Naive B cell (primary cell): ENCODE measurements around the gene OGDH. TPM values are rescaled to one million over a fixed set of nuclear protein-coding genes. Genes with fewer than 3 reads are reported as not detected.
"Not testable (repeated sequence)": the region's sequence is repeated elsewhere in the genome, so short reads cannot be mapped to it uniquely, and the experiment has no call there.

Experiments
- ATAC-seq, 2 donors: fragments of 150-1000 bp; cut with Tn5 transposase; 2 replicates each; pipeline ENCODE4 v1.10.0; 2021; ENCODE audit warnings: low read depth in 2 of 2, mild to moderate bottlenecking in 2 of 2, moderate library complexity in 2 of 2
- DNase-seq: peaks from one replicate; pipeline ENCODE4 v3.0.0; 2022
- H3K27ac Mint-ChIP-seq, 6 donors: one replicate each; pipeline ENCODE4 v1.8.0; 2020 to 2022; ENCODE audit warnings: mild to moderate bottlenecking in 6 of 6, mixed read lengths in 6 of 6, moderate library complexity in 5 of 6, inconsistent platforms in 2 of 6
- H3K27me3 Mint-ChIP-seq, 3 donors: one replicate each; pipeline ENCODE4 v1.8.0; 2021 to 2022; ENCODE audit warnings: mixed read lengths in 3 of 3, mild to moderate bottlenecking in 1 of 3
- H3K36me3 Mint-ChIP-seq, 2 donors: one replicate each; pipeline ENCODE4 v1.8.0; 2020 to 2022; ENCODE audit warnings: mixed read lengths in 2 of 2, inconsistent platforms in 1 of 2, mild to moderate bottlenecking in 1 of 2
- H3K4me1 Mint-ChIP-seq, 3 donors: one replicate each; pipeline ENCODE4 v1.8.0; 2020 to 2022; ENCODE audit warnings: mixed read lengths in 3 of 3, inconsistent platforms in 1 of 3, mild to moderate bottlenecking in 1 of 3, moderate library complexity in 1 of 3
- H3K4me3 Mint-ChIP-seq, 8 donors: one replicate each; pipeline ENCODE4 v1.8.0; 2020 to 2022; ENCODE audit warnings: mild to moderate bottlenecking in 8 of 8, mixed read lengths in 8 of 8, moderate library complexity in 8 of 8, inconsistent platforms in 2 of 8
- H3K9me3 Mint-ChIP-seq, 7 donors: one replicate each; pipeline ENCODE4 v1.8.0; 2020 to 2022; ENCODE audit warnings: mixed read lengths in 7 of 7, mild to moderate bottlenecking in 5 of 7, inconsistent platforms in 2 of 7, moderate library complexity in 1 of 7
- polyA plus RNA-seq, 6 donors: library from polyadenylated mRNA; unstranded; fragments of 300-500 nt; fragmentation: Illumina TruSeq; gene quantifications; one replicate each; pipeline ENCODE4 v1.2.3, GENCODE V29; 2021; ENCODE audit warnings: low read depth in 6 of 6

Gene OGDH
- polyA plus RNA-seq, result 10 to 100 TPM in 5 of 6 donors, 1 to 10 TPM in 1; 9.5 to 21.6 (median 20.1) TPM

DNA sequence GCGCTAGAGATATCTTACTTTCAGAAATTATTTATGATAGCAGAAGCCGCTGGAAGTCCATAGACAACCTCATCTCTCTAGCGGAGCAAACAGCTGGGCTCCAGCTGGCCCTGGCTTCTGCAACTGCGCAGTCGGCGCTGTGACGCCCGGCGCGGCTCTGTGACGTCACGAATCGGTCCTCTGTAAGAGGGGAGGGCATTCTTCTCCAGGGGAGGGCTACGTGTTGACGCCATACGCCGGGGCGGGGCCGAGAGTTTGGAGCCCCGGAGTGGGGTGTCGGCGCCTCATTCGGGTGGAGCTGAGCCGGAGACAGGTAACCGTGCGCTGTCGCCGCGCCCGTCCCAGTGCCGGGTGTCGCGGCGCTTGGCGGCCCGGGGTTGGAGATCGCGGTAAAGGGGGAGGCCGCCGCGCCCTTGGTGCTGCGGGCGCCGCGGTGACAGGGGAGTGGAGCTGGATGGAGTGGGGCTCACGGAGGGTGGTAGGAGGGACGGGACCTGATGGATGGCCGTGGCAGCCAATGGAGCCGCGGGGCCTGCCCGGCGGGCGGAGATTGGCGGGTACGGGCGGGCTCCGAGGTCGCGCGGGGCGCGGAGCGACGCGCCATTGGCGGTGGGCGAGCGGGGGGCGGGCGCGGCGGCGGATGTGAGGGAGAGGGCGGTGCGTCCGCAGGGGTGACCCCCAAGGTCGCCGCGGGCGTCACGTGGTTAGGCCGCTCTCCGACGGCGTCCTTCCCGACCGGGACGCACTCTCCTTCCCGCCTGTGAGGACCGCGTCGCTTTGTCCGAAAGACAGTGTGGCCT is at the start of gene OGDH:
Gene OGDH (plus strand): TSS at position 287 of the 800 bp plus-strand sequence. CDS start 17,717 bp downstream, outside the sequence.
- peaks cover 16 to 44% (median 38%) of the 10 kb centered on the region in 3 donors for H3K4me1 Mint-ChIP-seq
- peak within 1 kb of the TSS; percentile 96 to 100 (median 99) for H3K27ac Mint-ChIP-seq
- peaks cover 0 to 5% (median 0%) of the 10 kb centered on the region in 3 donors for H3K27me3 Mint-ChIP-seq
- DNase-seq (peak; percentile 100), ATAC-seq (peak; percentile 89 to 92)
- H3K9me3 Mint-ChIP-seq, result peaks cover 0 to 2% (median 0%) of the 10 kb centered on the region in 7 donors
- peak within 1 kb of the TSS; percentile 84 to 99 (median 99) for H3K4me3 Mint-ChIP-seq
- H3K36me3 Mint-ChIP-seq, result no peaks in the 10 kb centered on the region

DNA sequence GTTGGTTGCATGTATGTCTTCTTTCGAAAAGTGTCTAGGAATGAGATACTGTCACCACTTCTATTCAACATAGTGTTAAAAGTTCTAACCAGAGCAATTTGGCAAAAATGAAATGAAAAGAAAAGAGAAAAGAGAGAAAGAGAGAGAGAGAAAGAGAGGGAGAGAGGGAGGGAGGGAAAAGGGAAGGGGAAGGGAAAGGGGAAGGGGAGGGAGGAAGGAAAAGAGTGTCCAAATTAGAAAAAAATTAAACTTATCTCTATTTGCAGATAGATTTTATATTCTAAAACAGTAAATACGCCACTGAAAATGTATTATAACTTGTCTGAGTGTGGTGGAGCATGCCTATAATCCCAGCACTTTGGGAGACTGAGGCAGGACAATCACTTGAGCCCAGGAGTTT is 48.9 kb upstream of the OGDH start:
- Mint-ChIP-seq H3K9me3 (no peaks in the 10 kb centered on the region), H3K4me3 (no peak overlapping the region), H3K27ac (peak overlapping the region in 1 of 6 donors; percentile 75), H3K4me1 (peaks cover 0 to 15% (median 0%) of the 10 kb centered on the region in 3 donors), H3K36me3 (no peaks in the 10 kb centered on the region), H3K27me3 (peaks cover 0 to 7% (median 0%) of the 10 kb centered on the region in 3 donors)
- no peak for DNase-seq
- no peak for ATAC-seq

DNA sequence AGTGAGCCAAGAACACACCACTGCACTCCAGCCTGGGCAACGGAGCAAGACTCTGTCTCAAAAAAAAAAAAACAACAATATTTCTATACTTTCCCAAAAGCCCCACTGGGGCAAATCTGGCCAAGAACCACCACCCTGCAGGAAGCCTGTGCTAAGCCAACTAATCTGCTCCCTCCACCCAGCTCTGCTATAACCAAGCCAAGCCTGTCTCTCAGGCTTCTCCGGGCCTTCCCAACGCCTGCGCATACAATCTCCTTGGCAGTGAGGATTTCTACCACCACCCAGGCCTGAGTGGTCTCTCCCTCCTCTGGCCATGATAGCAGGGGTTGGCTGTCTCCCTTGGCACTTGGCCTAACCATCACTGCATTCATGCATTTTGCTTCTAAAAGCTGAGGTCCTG is 46.9 kb upstream of the OGDH start:
- no peak overlapping the region for H3K27ac Mint-ChIP-seq
- H3K36me3 Mint-ChIP-seq, result no peaks in the 10 kb centered on the region
- H3K9me3 Mint-ChIP-seq, result no peaks in the 10 kb centered on the region
- peaks cover 0 to 18% (median 7%) of the 10 kb centered on the region in 3 donors for H3K4me1 Mint-ChIP-seq
- DNase-seq, result no peak
- no peak overlapping the region for H3K4me3 Mint-ChIP-seq
- no peaks in the 10 kb centered on the region for H3K27me3 Mint-ChIP-seq
- no peak for ATAC-seq

DNA sequence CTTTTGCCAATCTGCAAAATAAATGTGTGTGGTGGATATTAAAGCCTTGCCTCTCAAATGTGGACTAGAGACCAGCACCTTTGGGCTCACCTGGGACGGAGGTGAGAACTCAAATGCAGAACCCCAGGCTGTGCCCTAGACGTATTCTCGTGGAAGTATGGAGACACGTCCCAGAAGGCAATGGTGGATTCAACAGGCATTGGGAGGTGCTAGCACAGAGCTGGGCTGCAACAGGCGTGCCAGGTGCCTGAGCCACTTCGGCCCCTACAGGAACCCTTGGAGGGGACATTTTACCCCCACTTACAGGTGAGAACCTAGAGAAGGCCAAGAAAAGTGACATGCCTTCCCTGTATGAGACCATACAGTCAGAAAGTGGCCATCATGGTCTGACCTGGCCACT is 44.9 kb upstream of the OGDH start:
- Mint-ChIP-seq H3K36me3 (no peaks in the 10 kb centered on the region), H3K27me3 (no peaks in the 10 kb centered on the region), H3K4me3 (no peak overlapping the region), H3K9me3 (no peaks in the 10 kb centered on the region), H3K27ac (peak overlapping the region in 1 of 6 donors; percentile 12), H3K4me1 (peaks cover 10 to 12% (median 11%) of the 10 kb centered on the region in 3 donors)
- DNase-seq (no peak), ATAC-seq (no peak)

DNA sequence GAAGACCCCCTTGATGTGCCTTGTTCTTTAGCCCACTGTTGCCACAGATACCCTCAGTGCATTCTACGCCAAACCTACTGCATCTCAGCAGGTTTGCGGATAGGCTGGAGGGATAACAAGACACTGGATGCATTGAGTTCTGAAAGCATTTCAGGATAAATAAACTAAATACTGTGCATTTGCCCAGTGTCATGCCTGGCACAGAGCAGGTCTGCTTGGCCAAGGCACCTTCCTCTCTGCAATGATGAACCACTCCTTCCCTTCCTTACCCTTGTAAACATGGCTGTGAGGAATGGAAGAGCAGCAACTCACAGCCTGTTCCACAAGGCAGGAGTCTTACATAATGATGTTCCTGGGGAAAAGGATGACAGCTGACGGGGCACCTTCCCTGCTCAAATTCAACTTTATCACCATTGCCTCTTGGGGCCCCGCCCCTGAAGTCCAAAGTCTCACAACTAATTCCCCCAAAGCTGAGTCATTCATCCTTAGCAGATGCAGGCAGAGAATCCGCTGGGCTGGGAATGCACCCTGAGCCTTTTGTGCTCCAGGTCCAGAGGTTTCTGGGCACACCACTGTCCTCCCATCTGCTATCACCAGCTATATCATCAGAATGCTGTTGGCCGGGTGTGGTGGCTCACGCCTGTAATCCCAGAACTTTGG is 44.3 kb upstream of the OGDH start:
- Mint-ChIP-seq H3K4me1 (peaks cover 10 to 16% (median 12%) of the 10 kb centered on the region in 3 donors), H3K4me3 (no peak overlapping the region), H3K27me3 (no peaks in the 10 kb centered on the region), H3K9me3 (no peaks in the 10 kb centered on the region), H3K36me3 (peaks cover 0 to 3% of the 10 kb centered on the region in 2 donors), H3K27ac (no peak overlapping the region)
- DNase-seq (no peak), ATAC-seq (no peak)

DNA sequence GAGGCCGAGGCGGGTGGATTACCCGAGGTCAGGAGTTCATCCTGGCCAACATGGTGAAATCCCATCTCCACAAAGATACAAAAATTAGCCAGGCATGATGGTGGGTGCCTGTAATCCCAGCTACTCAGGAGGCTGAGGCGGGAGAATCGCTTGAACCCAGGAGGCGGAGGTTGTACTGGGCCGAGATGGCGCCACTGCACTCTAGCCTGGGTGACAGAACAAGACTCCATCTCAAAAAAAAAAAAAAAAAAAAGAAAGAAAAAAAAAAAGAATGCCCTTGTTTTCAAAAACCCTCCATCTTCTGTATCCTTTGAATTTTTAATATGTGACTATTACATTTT is 43.8 kb upstream of the OGDH start:
- peaks cover 12 to 17% (median 16%) of the 10 kb centered on the region in 3 donors for H3K4me1 Mint-ChIP-seq

DNA sequence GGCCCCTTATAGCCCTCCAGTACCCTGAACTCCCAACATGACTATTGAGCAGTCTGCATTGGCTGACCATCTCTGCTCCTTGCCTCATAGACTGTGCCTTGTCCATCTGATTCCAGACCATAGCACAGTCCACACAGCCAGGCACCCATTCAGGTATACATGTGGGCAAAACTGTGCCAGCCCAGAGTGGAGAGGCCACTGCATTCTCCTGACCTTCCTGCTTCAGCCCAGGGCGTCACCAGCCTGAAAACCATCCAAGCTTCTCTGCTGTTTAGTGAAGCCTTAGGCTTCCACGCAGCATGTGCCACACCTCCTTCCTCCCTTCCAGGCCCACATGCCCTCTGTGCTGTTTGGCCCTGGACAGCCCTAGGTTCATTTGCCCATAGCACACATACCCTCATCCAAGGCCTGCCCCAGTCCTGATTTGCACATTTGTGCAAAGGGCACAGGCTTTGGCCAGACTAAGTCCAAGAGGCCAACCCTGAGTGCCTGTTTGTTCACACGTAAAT is 43.2 kb upstream of the OGDH start:
- peaks cover 12 to 20% (median 16%) of the 10 kb centered on the region in 3 donors for H3K4me1 Mint-ChIP-seq
- ATAC-seq (no peak), DNase-seq (no peak)
- peaks cover 0 to 12% of the 10 kb centered on the region in 2 donors for H3K36me3 Mint-ChIP-seq
- no peaks in the 10 kb centered on the region for H3K27me3 Mint-ChIP-seq
- H3K9me3 Mint-ChIP-seq, result no peaks in the 10 kb centered on the region
- H3K4me3 Mint-ChIP-seq, result no peak overlapping the region
- H3K27ac Mint-ChIP-seq, result peak overlapping the region in 2 of 6 donors; percentile 32 to 38

More for the DNA sequence above, 43.8 kb upstream of the OGDH start:
- H3K27ac Mint-ChIP-seq, H3K36me3 Mint-ChIP-seq, ATAC-seq, H3K9me3 Mint-ChIP-seq, H3K27me3 Mint-ChIP-seq, DNase-seq, H3K4me3 Mint-ChIP-seq: not testable (repeated sequence)

DNA sequence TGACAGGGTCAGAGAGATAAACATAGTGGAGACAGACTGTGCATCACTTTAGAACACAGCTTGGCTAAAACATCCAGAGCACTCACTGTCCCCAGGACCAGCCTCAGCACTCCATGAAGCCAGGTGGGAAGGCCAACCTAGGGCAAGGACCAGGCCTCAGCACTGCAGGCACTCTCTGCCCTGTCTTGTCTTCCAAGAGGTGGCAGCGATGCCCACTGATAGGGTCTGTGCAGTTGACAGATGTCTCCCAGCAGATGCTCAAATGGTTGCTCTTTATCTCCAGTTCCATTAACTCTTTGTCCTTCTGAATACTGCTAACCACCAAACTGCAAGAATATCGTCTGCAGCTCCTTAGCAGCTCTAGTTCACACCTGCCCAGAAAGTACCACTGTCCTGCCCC is 41.8 kb upstream of the OGDH start:
- Mint-ChIP-seq H3K27ac (peak overlapping the region in 2 of 6 donors; percentile 35 to 80), H3K4me1 (peaks cover 12 to 30% (median 25%) of the 10 kb centered on the region in 3 donors), H3K4me3 (no peak overlapping the region), H3K9me3 (no peaks in the 10 kb centered on the region), H3K36me3 (peaks cover 0 to 21% of the 10 kb centered on the region in 2 donors), H3K27me3 (no peaks in the 10 kb centered on the region)
- ATAC-seq (no peak), DNase-seq (no peak)

DNA sequence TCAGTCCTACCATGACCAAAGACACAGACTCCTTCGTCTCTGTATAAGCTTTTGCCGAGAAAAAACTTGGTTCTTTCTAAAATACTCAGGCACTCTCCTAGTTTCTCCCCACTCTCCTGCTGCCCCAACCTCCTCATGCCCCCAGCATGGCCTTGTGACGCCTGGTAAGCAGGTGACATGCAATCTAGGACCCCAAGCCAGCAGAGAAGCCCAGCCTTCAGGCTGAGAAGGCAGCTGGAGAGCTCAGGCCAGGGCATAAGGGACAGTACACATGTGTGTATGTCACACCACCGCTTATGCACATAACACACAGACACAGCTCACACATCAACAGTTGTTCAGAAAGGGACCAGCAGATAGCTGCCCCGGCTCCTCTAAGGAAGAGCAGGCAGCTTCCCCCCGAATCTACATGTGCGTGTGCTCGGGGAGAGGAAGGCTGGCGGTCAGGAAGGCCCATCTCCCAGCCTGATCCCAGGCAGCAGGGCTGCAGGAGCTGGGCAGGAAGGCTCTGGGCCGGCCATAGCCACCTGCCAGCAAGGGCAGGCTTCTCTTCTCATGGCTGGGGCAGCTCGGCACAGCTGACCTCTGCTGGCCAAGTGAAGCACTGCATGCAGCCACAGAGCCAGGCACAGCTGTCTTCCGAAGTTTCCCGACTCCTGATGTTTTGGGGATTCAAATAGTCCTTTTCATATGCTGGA is 41.2 kb upstream of the OGDH start:
- no peaks in the 10 kb centered on the region for H3K27me3 Mint-ChIP-seq
- peak overlapping the region in 4 of 6 donors; percentile 35 to 84 (median 48) for H3K27ac Mint-ChIP-seq
- H3K9me3 Mint-ChIP-seq, result no peaks in the 10 kb centered on the region
- DNase-seq (peak; percentile 42), ATAC-seq (peak; percentile 91 to 94)
- peaks cover 12 to 32% (median 28%) of the 10 kb centered on the region in 3 donors for H3K4me1 Mint-ChIP-seq
- peaks cover 0 to 21% of the 10 kb centered on the region in 2 donors for H3K36me3 Mint-ChIP-seq
- peak overlapping the region in 1 of 8 donors; percentile 8 for H3K4me3 Mint-ChIP-seq

DNA sequence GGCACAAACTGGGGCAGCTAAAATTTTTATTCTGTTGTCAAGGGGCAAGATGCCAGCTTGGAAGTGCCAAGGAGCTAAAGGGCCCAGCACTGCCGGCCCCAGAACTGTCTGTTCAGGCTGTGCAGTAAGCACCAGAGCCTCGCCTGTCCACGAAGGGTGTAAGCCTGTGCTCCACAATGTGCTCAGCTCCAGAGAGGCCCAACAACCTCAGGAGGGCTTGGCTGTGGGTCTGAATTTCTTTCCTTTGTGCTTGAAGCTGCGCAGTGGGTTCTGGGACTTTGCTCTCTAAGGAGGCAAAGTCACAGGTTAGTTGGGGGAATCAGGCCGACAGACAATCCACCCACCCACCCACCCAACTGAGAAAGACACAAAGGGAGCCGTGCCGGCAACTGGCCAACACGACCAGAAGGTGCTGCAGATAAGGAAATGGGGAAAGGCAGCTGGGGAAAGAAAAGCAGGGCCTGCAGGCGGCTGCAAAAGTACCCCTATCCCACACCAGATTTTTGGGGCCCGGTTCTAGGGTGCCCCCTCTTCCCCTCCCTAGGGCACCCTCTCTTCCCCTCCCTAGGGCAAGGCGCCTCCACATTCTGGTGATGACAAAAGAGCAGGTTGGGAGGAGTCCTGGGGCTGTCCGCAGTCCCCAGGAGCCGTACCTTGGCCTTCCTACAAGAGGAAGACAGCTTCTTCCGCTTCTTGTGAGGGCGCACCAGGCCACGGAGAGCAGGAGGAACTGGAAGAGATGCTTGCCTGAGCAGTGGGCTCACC is 40.5 kb upstream of the OGDH start:
- no peaks in the 10 kb centered on the region for H3K9me3 Mint-ChIP-seq
- DNase-seq, result no peak
- H3K4me3 Mint-ChIP-seq, result peak overlapping the region in 1 of 8 donors; percentile 8
- H3K4me1 Mint-ChIP-seq, result peaks cover 16 to 32% (median 28%) of the 10 kb centered on the region in 3 donors
- ATAC-seq, result peak; percentile 23 to 49
- H3K27ac Mint-ChIP-seq, result peak overlapping the region in 3 of 6 donors; percentile 34 to 84 (median 49)
- H3K27me3 Mint-ChIP-seq, result no peaks in the 10 kb centered on the region
- H3K36me3 Mint-ChIP-seq, result peaks cover 0 to 21% of the 10 kb centered on the region in 2 donors

DNA sequence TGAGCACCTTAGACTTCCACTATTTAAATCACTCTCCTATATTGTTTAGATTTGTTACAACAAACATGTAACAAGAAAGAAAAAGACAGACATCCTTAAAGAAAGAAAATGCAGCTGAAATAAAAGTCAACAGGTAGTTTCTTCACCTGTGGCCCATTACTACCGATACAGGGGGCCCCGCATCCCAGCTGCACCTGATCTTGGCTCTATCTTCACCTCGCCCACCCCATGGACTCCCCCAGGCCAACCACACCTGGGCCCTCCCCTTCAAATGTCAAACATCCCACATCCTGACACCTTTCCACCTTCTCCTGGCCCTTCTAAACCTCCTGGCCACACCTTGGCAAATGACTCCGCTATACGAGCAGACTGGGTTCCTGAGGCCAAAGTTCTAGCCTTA is 39.7 kb upstream of the OGDH start:
- ATAC-seq, result no peak
- Mint-ChIP-seq H3K27ac (peak overlapping the region in 3 of 6 donors; percentile 9 to 94 (median 34)), H3K4me3 (no peak overlapping the region)

DNA sequence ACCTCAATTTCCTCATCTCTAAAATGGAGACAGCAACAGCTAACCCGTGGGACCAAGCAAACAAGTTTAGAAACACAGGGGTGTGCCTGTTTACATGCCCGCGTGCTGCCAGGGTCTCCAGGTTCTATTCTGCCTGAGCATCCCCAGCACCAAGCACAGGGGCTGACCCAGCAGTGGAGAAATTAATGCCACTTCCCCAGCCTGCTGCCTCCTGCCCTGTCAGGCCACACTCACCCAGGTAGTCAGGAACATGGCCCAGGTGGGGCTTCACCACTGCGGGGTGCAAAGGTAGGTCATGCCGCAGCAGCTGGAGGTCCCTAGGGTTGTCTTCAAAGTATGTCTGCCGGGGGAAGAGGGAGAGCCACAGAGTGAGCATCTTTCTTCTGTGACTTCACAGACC is 38.5 kb upstream of the OGDH start:
- Mint-ChIP-seq H3K36me3 (peaks cover 6 to 21% of the 10 kb centered on the region in 2 donors), H3K4me3 (no peak overlapping the region), H3K27me3 (no peaks in the 10 kb centered on the region), H3K4me1 (peaks cover 26 to 38% (median 33%) of the 10 kb centered on the region in 3 donors), H3K9me3 (no peaks in the 10 kb centered on the region), H3K27ac (peak overlapping the region in 1 of 6 donors; percentile 47)
- no peak for DNase-seq
- ATAC-seq, result no peak

More for the DNA sequence above, 39.7 kb upstream of the OGDH start:
- H3K9me3 Mint-ChIP-seq, result no peaks in the 10 kb centered on the region
- peaks cover 16 to 32% (median 28%) of the 10 kb centered on the region in 3 donors for H3K4me1 Mint-ChIP-seq
- no peaks in the 10 kb centered on the region for H3K27me3 Mint-ChIP-seq
- DNase-seq, result no peak
- H3K36me3 Mint-ChIP-seq, result peaks cover 3 to 21% of the 10 kb centered on the region in 2 donors
